Esophagus (tissue), 2 donors: ENCODE results near the gene TRAPPC4. TPM values are rescaled to one million over a fixed set of nuclear protein-coding genes. Genes with fewer than 3 reads are reported as not detected.
"Not testable (repeated sequence)": the region's sequence is repeated elsewhere in the genome, so short reads cannot be mapped to it uniquely, and the experiment has no call there.

Source experiments
- H3K27ac ChIP-seq, 2 donors: one replicate each; pipeline ENCODE4 v1.5.1; 2013; ENCODE audit warnings: low read depth in 2 of 2, mild to moderate bottlenecking in 2 of 2, inconsistent platforms in 1 of 2, low read length in 1 of 2, moderate library complexity in 1 of 2
- H3K27me3 ChIP-seq, 2 donors: one replicate each; pipeline ENCODE4 v1.6.1; 2013; ENCODE audit warnings: low read length in 2 of 2, control low read depth in 1 of 2, mild to moderate bottlenecking in 1 of 2; ENCODE audit not compliant: insufficient read depth in 2 of 2, control insufficient read depth in 1 of 2
- H3K36me3 ChIP-seq, 2 donors: one replicate each; pipeline ENCODE4 v1.6.1; 2013; ENCODE audit warnings: low read length in 1 of 2; ENCODE audit not compliant: control insufficient read depth in 2 of 2, insufficient read depth in 2 of 2
- H3K4me1 ChIP-seq, 2 donors: one replicate each; pipeline ENCODE4 v1.6.1; 2013; ENCODE audit warnings: low read length in 1 of 2; ENCODE audit not compliant: control insufficient read depth in 2 of 2, insufficient read depth in 2 of 2
- H3K4me3 ChIP-seq, 2 donors: one replicate each; pipeline ENCODE4 v1.5.1; 2013; ENCODE audit warnings: low read length in 2 of 2, mild to moderate bottlenecking in 2 of 2, low read depth in 1 of 2, moderate library complexity in 1 of 2
- H3K9me3 ChIP-seq, 2 donors: one replicate each; pipeline ENCODE4 v1.6.1; 2013; ENCODE audit warnings: mild to moderate bottlenecking in 2 of 2, low read depth in 1 of 2, low read length in 1 of 2, moderate library complexity in 1 of 2; ENCODE audit not compliant: control insufficient read depth in 2 of 2, insufficient read depth in 1 of 2
- WGBS, 2 donors: extraction: QIAGEN DNeasy Blood & Tissue Kit; methylation state at CpG; one replicate each; pipeline ENCODE4 v1.1.7; 2013; 5-methylcytosine and 5-hydroxymethylcytosine counted together
- polyA plus RNA-seq, 2 donors: library from polyadenylated mRNA; stranded (reverse); fragments of 200-250 nt; gene quantifications; one replicate each; pipeline ENCODE4 v1.2.3, GENCODE V29; 2013
- donor health status: healthy with polysubstance abuse.
- donor health status: Bipolar disorder and iron deficiency.

TRAPPC4 gene
- polyA plus RNA-seq: 10 to 100 TPM; 11.7 to 32.5 TPM

GRCh38 chr11:119018074-119018938, at the start of gene TRAPPC4, which contains the start of gene RPS25:
Gene TRAPPC4, plus strand, starts transcription at chr11:119018766. Its CDS starts 30 bp downstream, at chr11:119018796.
Gene RPS25, minus strand, starts transcription at chr11:119018343. Its CDS starts 59 bp downstream, at chr11:119018284.
- Histone ChIP-seq H3K36me3 (peaks cover 9 to 10% of the 10 kb centered on the region in 2 donors), H3K4me3 (peak within 1 kb of the TSS; percentile 90 to 100), H3K9me3 (no peaks in the 10 kb centered on the region), H3K27me3 (no peaks in the 10 kb centered on the region), H3K4me1 (no peaks in the 10 kb centered on the region), H3K27ac (peak within 1 kb of the TSS; percentile 94 to 99)
- 0% methylated on average over 61 to 63 of the region's 63 CpGs for WGBS, 2 donors

- not testable (repeated sequence) for H3K4me1 ChIP-seq, H3K27me3 ChIP-seq, H3K36me3 ChIP-seq, H3K9me3 ChIP-seq, H3K27ac ChIP-seq, H3K4me3 ChIP-seq
- 93 to 95% methylated on average over 2 of the region's 2 CpGs for WGBS, 2 donors
Observed at GRCh38 chr11:118969508-118969907, 49.1 kb upstream of the TRAPPC4 start.

- 39 to 40% methylated on average over 33 of the region's 33 CpGs for WGBS, 2 donors
Observed at GRCh38 chr11:118971646-118972045, 46.9 kb upstream of the TRAPPC4 start, which contains the start of gene FOXR1. Gene FOXR1, plus strand, starts transcription at chr11:118971761. Its CDS starts 171 bp downstream, at chr11:118971932.

GRCh38 chr11:118973985-118974384, 44.6 kb upstream of the TRAPPC4 start:
- Histone ChIP-seq H3K4me3 (no peak overlapping the region), H3K27me3 (no peaks in the 10 kb centered on the region), H3K9me3 (no peaks in the 10 kb centered on the region), H3K36me3 (no peaks in the 10 kb centered on the region), H3K4me1 (no peaks in the 10 kb centered on the region), H3K27ac (peak overlapping the region in 1 of 2 donors; percentile 11)
- WGBS, 2 donors: 92 to 93% methylated on average over 2 of the region's 2 CpGs

More at GRCh38 chr11:118971646-118972045, 46.9 kb upstream of the TRAPPC4 start, which contains the start of gene FOXR1:
- H3K4me3 ChIP-seq: no peak within 1 kb of the TSS
- no peaks in the 10 kb centered on the region for H3K9me3 ChIP-seq
- no peaks in the 10 kb centered on the region for H3K36me3 ChIP-seq
- H3K27ac ChIP-seq: no peak within 1 kb of the TSS
- no peaks in the 10 kb centered on the region for H3K4me1 ChIP-seq
- no peaks in the 10 kb centered on the region for H3K27me3 ChIP-seq

- no peaks in the 10 kb centered on the region for H3K27me3 ChIP-seq
- H3K27ac ChIP-seq: no peak overlapping the region
- no peak overlapping the region for H3K4me3 ChIP-seq
- peaks cover 0 to 3% of the 10 kb centered on the region in 2 donors for H3K4me1 ChIP-seq
- H3K9me3 ChIP-seq: no peaks in the 10 kb centered on the region
- H3K36me3 ChIP-seq: no peaks in the 10 kb centered on the region
- 76 to 80% methylated on average over 15 of the region's 15 CpGs for WGBS, 2 donors
Observed at GRCh38 chr11:118975771-118976709, 42.5 kb upstream of the TRAPPC4 start.

GRCh38 chr11:118979434-118979833, 39.1 kb upstream of the TRAPPC4 start:
- Histone ChIP-seq H3K27ac (no peak overlapping the region), H3K4me1 (peaks cover 0 to 3% of the 10 kb centered on the region in 2 donors), H3K36me3 (no peaks in the 10 kb centered on the region), H3K9me3 (no peaks in the 10 kb centered on the region), H3K4me3 (no peak overlapping the region), H3K27me3 (no peaks in the 10 kb centered on the region)
- 57 to 69% methylated on average over 9 of the region's 9 CpGs for WGBS, 2 donors

GRCh38 chr11:118980191-118980881, 38.2 kb upstream of the TRAPPC4 start:
- H3K27me3 ChIP-seq: no peaks in the 10 kb centered on the region
- no peaks in the 10 kb centered on the region for H3K36me3 ChIP-seq
- WGBS, 2 donors: 33 to 34% methylated on average over 21 of the region's 21 CpGs
- no peak overlapping the region for H3K4me3 ChIP-seq
- H3K4me1 ChIP-seq: peaks cover 0 to 3% of the 10 kb centered on the region in 2 donors
- no peaks in the 10 kb centered on the region for H3K9me3 ChIP-seq
- no peak overlapping the region for H3K27ac ChIP-seq

GRCh38 chr11:118984337-118984736, 34.2 kb upstream of the TRAPPC4 start:
- H3K27me3 ChIP-seq, H3K27ac ChIP-seq, H3K4me3 ChIP-seq, H3K36me3 ChIP-seq, H3K4me1 ChIP-seq, H3K9me3 ChIP-seq: not testable (repeated sequence)
- WGBS, 2 donors: 61 to 66% methylated on average over 8 of the region's 8 CpGs

GRCh38 chr11:118984825-118985224, 33.7 kb upstream of the TRAPPC4 start:
- no peak overlapping the region for H3K4me3 ChIP-seq
- H3K27ac ChIP-seq: no peak overlapping the region
- H3K4me1 ChIP-seq: peaks cover 0 to 3% of the 10 kb centered on the region in 2 donors
- no peaks in the 10 kb centered on the region for H3K9me3 ChIP-seq
- no peaks in the 10 kb centered on the region for H3K27me3 ChIP-seq
- no peaks in the 10 kb centered on the region for H3K36me3 ChIP-seq
- 70 to 80% methylated on average over 2 of the region's 2 CpGs for WGBS, 2 donors
